Jurkat, Clone E6-1 (cell line): Measurements from ENCODE around the gene PHKG2.

Experiments
- DNase-seq: peaks from one replicate; pipeline ENCODE4 v3.0.0-alpha.2; 2011; ENCODE audit warnings: low read depth, low spot score
- H3K4me3 ChIP-seq: 2 replicates; pipeline ENCODE4 v1.5.1; 2011; ENCODE audit warnings: mild to moderate bottlenecking, low read length, control low read depth, moderate library complexity

The PHKG2 gene

GRCh38 chr16:30724641-30725417 is 23.4 kb upstream of the PHKG2 start:
- no peak for DNase-seq
- no peak overlapping the region for H3K4me3 ChIP-seq

DNA sequence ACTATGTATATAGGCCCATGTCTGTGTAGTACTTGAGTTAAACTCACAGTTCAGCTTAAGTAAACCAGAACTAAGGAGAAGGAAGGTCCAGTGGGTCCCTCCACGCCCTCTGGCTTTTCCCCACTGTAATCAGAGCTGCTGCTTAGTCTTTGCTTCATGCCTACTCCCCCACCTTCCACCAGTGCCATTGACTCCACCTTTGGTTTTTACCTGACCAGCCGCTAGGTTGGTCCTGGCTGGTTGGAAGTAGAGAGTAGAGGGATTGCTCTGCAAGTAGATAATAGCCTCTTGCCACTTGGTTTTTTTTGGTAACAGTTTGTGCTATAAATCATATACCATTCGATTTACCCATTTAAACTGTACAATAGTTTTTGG is 22.8 kb upstream of the PHKG2 start:
- no peak for DNase-seq
- no peak overlapping the region for H3K4me3 ChIP-seq

- no peak for DNase-seq
- H3K4me3 ChIP-seq, result no peak overlapping the region
Observed at GRCh38 chr16:30728321-30728720, 19.9 kb upstream of the PHKG2 start.

- DNase-seq, result no peak
- no peak overlapping the region for H3K4me3 ChIP-seq
Observed at GRCh38 chr16:30728899-30729672, 19.1 kb upstream of the PHKG2 start.

- no peak overlapping the region for H3K4me3 ChIP-seq
- no peak for DNase-seq
Observed at GRCh38 chr16:30731411-30731810, 16.8 kb upstream of the PHKG2 start.

GRCh38 chr16:30736995-30737793 is 11.0 kb upstream of the PHKG2 start:
- no peak for DNase-seq
- no peak overlapping the region for H3K4me3 ChIP-seq

DNA sequence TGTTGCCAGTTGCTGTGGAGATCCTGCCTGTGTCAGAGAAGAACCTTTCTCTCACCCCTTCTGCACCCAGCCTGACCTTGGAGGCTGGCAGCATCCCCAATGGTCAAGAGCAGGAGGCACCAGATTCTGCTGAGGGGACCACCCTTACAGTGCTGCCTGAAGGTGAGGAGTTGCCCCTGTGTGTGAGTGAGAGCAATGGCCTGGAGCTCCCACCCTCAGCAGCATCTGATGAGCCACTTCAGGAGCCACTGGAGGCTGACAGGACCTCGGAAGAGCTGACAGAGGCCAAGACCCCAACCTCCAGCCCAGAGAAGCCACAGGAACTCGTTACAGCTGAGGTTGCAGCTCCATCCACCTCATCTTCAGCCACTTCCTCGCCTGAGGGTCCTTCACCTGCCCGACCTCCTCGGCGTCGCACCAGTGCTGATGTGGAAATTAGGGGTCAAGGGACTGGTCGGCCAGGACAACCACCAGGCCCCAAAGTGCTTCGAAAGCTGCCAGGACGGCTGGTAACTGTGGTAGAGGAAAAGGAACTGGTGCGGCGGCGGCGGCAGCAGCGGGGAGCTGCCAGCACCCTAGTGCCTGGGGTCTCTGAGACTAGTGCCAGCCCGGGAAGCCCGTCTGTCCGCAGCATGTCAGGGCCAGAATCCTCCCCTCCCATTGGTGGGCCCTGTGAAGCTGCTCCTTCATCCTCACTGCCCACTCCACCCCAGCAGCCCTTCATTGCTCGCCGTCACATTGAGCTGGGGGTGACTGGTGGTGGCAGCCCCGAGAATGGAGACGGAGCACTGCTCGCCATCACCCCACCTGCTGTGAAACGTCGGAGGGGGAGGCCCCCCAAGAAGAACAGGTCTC is 10.2 kb upstream of the PHKG2 start:
- H3K4me3 ChIP-seq, result no peak overlapping the region
- DNase-seq, result no peak

DNA sequence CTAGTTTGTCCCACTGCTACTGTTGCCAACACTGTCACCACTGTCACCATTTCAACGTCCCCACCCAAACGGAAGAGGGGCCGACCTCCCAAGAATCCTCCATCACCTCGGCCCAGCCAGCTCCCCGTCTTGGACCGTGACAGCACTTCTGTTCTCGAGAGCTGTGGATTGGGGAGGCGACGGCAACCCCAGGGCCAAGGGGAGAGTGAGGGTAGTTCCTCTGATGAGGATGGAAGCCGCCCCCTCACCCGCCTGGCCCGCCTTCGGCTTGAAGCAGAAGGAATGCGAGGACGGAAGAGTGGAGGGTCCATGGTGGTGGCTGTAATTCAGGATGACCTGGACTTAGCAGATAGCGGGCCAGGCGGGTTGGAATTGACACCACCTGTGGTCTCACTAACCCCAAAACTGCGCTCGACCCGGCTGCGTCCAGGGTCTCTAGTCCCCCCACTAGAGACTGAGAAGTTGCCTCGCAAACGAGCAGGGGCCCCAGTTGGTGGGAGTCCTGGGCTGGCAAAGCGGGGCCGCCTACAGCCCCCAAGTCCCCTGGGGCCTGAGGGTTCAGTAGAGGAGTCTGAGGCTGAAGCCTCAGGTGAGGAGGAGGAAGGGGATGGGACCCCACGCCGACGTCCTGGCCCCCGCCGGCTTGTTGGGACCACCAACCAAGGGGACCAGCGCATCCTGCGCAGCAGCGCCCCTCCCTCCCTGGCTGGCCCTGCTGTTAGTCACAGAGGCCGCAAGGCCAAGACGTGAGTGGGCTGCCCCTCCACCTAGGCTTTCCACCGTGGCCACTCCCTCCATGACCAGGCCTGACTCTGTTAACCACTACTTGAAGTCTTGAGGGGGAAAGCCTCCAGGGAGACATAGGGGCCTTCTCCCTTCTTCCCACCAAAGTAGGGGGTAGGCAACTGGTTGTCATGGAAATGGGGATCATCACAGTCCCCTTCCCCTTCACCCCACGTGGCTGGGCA is 9.0 kb upstream of the PHKG2 start:
- no peak for DNase-seq

DNA sequence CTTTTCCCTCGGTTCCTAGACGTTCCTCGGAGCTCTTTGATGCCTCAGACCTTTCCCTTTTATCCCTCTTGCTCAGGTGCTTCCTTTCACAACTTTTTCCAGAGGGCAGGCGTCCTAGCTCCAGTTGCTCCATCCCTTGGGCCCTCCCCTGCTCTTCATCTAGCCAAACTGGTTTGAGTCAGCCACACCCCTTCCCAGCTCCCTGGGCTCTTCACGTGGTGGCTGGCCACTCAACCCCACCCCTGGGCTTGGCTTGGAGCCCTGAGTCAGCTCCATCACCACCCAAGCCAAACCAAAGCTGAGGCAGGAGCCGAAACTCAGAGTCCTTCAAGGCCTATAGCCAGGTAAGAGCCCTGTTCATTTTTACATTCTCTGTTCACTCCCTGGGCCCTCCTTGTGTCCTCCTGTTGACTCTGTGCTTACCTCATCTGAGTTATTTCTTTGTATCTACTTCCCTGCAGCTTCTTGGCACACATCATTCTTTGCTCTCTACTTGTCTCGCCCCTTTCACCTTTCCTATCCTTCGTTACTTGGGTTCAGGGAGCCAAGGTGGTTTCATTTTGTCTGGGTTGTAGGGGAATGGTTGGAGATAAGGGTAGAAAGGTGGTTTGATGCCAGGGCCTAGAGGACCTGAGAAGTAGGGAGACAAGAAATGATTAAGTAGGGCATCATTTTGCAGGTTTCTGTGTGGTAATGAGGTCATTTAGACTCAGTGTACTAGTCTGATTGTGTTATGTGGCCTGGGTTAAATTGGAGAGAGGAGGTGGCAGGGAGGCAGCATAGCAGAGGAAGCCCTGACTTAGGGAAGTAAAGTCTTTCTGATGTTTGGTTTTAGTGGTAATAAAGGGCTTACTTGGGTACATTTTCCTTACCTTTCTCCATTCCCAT is 7.6 kb upstream of the PHKG2 start:
- H3K4me3 ChIP-seq, result no peak overlapping the region
- DNase-seq, result no peak

More for the DNA sequence above, 9.0 kb upstream of the PHKG2 start:
- H3K4me3 ChIP-seq, result no peak overlapping the region

GRCh38 chr16:30741461-30741914 is 6.7 kb upstream of the PHKG2 start:
- no peak overlapping the region for H3K4me3 ChIP-seq
- no peak for DNase-seq

DNA sequence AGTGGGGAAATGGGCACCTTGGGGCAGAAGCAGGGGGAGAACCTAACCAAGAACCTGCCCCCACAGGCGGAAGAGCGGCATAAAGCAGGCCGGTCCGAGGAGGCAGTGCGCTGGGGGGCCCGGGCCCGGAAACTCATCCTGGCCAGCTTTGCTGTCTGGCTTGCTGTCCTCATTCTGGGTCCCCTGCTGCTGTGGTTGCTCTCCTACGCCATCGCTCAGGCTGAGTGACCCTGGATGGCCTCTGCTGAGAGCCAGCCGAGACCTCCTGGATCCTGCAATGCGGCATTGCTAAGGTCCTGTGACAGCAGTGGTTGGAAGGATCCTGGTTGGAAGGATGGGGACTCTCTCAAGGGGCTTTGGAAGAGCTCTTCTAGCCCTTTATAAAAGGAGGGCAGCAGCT is 4.5 kb upstream of the PHKG2 start:
- DNase-seq, result no peak
- no peak overlapping the region for H3K4me3 ChIP-seq

DNA sequence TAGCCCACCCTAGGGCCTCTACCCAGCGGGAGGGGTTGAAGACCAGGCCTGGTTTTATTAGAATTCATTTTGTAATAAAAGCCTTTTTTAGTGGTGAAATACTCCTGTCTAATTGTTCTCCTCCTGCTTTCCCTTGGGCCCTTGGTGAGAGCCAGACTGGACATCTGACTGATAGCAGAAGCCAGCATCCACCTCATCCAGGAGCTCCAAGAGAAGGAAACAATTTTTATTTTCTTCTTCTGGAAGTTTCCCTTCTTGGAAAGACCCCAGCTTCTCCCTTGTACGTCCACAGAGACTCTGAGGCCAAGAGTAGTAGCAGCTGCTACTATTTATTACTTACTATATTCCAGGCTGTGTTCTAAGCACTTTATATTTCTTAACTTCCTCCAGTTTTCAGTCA is 4.0 kb upstream of the PHKG2 start:
- no peak for DNase-seq
- no peak overlapping the region for H3K4me3 ChIP-seq

DNA sequence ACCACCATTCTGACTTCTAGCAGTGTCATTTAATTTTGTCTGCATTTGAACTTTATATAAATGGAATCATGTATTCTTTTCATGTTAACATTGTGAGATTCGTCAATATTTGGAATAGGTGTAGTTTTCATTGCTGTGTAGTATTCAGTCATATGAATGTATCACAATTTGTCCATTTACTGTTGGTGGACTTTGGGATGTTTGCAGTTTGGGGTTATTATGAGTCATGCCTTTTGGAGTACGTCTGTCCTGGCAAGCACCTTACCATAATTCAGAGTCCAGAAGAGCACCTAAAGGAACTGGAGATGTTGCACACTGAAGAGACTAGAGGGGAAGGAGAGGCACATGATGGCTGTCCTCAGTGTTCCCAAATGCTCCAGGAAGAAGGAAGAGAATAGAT is 3.1 kb upstream of the PHKG2 start:
- H3K4me3 ChIP-seq, result no peak overlapping the region
- no peak for DNase-seq

DNA sequence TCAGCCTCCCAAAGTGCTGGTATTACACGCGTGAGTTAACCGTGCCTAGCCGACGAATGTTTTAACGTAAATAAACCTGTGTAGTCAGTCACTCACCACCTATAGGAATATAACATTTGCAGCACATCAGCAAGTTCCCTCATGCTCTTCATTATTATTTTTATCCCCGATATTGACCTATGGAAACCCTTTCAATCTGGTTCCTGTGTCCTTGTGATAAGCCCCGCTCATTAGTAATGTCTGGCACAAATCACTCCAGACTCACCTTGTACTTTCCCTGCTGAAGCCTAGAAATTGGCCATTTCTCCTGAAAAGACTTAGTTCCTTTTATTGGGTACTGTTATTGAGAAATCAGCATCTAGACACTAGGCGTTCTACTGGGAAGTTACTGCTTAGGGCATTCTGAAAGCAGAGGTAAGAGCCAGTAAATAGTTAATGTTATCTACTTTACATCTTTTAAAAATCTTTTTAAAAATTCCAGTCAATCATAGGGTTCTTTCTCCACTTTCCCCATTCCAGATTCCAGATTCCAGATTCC is 1.5 kb upstream of the PHKG2 start:
- H3K4me3 ChIP-seq, result no peak overlapping the region
- no peak for DNase-seq

GRCh38 chr16:30747331-30747730 is 894 bp upstream of the PHKG2 start:
- no peak for DNase-seq
- peak overlapping the region; percentile 74 for H3K4me3 ChIP-seq

DNA sequence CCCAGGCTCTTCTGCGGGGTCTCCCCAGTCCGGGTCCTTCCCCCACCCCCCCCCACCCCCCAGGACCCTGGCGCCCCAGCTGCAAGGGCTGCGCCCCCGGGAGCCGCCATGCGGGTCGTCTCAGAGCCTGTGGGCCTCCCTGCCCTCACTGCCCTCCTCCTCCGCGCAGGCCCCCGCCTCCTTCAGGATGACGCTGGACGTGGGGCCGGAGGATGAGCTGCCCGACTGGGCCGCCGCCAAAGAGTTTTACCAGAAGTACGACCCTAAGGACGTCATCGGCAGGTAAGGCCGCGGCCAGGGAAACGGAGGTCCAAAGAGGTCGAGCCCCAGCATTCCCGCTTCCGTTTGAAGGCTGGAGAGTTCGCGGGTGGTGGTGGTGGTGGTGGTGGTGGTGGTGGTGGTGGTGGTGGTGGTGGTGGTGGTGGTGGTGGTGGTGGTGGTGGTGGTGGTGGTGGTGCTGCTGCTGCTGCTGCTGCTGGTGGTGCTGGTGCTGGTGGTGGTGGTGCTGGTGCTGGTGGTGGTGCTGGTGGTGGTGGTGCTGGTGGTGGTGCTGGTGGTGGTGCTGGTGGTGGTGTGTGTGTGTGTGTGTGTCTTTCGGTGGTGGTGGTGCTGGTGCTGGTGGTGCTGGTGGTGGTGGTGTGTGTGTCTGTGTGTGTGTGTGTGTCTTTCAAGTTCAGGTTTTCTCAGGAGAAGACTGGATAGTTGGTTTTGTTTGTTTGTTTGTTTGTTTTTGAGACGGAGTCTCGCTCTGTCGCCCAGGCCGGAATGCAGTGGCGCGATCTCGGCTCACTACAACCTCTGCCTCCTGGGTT is 615 bp downstream of the PHKG2 start:
- H3K4me3 ChIP-seq, result peak overlapping the region; percentile 74
- DNase-seq, result no peak
